ENCODE data around the gene IDH1.
"Not testable (repeated sequence)": the region's sequence is repeated elsewhere in the genome, so short reads cannot be mapped to it uniquely, and the experiment has no call there.

IDH1 gene

DNA sequence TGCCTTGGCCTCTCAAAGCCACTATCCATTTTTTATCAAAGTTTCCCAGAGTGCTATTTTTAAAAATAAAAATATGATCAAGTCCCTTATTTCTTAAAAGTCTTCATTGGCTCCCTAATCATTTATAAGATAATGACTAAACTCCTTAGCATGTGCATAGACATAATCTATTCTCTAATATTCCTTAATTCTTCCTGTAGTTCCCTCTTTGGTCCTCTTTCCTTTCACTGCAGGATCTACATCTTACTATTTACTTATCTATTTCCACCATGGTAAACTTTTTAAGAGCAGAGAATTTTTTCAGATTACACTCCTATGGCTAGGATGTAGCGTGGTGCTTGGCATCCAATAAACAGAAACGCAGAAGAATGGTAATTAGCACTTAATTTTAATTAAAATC lies 19.0 kb downstream of the IDH1 start:
- TF ChIP-seq, protein P1, sequence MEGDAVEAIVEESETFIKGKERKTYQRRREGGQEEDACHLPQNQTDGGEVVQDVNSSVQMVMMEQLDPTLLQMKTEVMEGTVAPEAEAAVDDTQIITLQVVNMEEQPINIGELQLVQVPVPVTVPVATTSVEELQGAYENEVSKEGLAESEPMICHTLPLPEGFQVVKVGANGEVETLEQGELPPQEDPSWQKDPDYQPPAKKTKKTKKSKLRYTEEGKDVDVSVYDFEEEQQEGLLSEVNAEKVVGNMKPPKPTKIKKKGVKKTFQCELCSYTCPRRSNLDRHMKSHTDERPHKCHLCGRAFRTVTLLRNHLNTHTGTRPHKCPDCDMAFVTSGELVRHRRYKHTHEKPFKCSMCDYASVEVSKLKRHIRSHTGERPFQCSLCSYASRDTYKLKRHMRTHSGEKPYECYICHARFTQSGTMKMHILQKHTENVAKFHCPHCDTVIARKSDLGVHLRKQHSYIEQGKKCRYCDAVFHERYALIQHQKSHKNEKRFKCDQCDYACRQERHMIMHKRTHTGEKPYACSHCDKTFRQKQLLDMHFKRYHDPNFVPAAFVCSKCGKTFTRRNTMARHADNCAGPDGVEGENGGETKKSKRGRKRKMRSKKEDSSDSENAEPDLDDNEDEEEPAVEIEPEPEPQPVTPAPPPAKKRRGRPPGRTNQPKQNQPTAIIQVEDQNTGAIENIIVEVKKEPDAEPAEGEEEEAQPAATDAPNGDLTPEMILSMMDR (IDR thresholded peaks at IDR 0.05; ENCODE audit: low read depth, low read length) = no peak
- no peak overlapping the region for H3K4me3 ChIP-seq (ENCODE audit: low read depth, low read length)

DNA sequence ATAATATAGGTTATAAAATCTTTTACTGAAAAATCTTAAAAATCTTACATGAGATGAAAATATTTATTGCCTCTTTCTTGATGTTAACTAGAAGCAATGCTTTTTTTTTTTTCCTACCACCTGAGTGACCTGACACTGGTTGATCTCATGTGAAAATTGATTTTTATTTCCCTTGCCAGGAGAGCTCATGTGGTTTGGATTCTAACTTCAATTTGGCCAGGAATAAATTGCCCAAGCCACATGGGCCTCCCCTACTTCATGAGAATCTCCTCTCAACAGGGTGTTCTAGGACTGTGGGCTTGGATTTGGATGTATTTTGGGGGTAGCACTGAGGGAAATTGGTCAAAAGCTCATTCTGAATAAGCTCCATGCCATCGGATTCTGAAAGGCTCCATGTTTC lies 20.1 kb downstream of the IDH1 start:
- TF ChIP-seq, protein P1 (IDR thresholded peaks at IDR 0.05; ENCODE audit: low read depth, low read length) = no peak
- no peak overlapping the region for H3K4me3 ChIP-seq (ENCODE audit: low read depth, low read length)

DNA sequence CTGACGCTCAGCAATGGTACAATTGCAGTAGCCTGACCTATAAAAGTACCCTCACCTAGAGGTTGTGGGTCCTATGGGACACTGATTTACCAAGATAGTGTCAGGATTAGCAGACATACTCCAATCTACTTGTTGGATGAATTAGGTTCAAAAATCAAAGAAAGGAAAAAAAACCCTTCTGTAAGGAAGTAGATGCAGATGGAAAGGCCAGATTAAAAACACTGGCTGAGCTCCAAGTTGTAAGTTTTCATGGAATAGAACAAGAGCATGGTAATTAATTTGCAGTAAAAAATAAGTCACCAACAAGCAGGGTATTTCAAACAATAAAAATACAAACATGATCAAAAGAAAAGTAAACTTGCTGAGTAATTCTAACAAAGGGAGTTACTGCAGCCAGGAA lies 26.4 kb downstream of the IDH1 start:
- no peak overlapping the region for H3K4me3 ChIP-seq (ENCODE audit: low read depth, low read length)
- TF ChIP-seq, protein P1 (IDR thresholded peaks at IDR 0.05; ENCODE audit: low read depth, low read length) = no peak

DNA sequence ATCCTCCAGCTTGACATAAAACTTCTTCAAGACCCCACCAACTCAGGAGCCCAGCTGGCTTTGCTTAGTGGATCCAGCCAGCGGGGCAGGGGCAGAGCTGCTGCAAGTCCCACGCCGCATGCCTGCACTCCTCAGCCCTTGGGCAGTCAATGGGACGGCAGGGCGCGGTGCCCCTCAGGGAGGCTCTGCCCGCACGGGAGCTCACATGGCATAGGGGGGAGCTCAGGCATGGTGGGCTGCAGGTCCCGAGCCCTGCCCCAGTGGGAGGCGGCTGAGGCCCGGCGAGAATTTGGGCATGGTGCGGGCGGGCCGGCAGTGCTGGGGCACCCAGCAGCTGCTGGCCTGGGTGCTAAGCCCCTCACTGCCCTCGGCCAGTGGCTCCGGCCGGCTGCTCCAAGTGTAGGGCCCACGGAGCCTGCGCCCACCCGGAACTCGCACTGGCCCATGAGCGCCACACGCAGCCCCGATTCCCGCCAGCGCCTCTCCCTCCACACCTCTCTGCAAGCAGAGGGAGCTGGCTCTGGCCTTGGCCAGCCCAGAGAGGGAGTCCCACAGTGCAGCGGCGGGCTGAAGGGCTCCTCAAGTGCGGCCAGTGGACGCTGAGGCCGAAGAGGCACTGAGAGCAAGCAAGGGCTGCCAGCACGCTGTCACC lies 27.2 kb downstream of the IDH1 start:
- no peak overlapping the region for H3K4me3 ChIP-seq (ENCODE audit: low read depth, low read length)
- TF ChIP-seq, protein P1 (IDR thresholded peaks at IDR 0.05; ENCODE audit: low read depth, low read length) = no peak

DNA sequence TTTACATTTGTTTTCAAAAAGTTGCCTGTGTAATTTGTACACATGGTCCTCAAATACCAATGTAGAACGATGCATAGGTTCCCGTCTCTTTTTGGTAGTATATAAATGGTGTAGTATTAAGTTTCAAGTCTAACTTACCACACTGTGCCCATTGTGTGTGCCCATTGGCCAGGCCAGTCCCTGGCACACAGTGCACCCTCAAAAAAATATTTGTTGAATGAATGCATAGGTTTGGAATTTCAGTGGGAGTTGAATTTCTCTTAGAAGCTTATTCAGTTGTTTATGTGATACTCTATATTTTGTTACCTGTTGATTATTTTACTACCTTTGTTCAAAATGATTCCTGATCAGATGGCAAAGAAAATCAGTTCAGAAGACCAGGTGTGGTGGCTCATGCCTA lies 30.1 kb downstream of the IDH1 start:
- no peak overlapping the region for H3K4me3 ChIP-seq (ENCODE audit: low read depth, low read length)

DNA sequence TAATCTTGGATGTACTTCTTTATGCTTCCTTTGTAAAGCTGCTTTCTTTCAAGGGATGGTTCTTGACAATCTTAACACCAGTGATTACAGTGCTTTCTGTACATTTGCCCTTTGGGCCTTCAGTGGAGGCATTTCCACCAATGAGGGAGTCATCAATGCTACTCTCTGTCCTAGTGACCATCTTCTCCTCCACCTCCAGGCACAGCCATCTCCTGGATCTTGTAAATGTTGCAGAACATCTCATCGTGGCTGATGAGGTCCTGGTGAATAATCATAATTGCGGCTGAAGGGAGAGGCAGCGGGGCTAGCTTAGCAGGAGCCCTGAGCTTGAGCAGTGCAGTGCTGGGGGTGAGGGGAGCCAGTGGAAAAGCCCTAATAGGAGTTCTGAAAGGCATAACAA lies 32.5 kb downstream of the IDH1 start:
- TF ChIP-seq, protein P1 (IDR thresholded peaks at IDR 0.05; ENCODE audit: low read depth, low read length) = no peak

More for the DNA sequence above, 30.1 kb downstream of the IDH1 start:
- TF ChIP-seq, protein P1 (IDR thresholded peaks at IDR 0.05; ENCODE audit: low read depth, low read length) = no peak

DNA sequence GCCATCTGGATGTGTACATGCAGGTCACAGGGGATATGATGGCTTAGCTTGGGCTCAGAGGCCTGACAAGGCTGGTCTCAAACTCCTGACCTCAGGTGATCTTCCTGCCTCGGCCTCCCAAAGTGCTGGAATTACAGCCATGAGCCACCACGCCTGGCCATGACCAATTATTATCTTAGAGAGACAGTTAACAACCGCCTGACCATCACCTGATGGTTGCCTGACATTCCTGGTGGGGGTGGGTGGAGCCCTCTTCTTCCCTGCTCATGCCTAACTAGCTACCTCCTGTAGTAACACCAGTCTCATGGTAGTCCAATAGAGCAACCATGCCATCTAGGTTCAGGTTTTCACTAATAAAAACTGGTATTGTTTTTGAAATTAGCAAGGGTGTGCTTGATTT lies 33.0 kb downstream of the IDH1 start:
- H3K4me3 ChIP-seq (ENCODE audit: low read depth, low read length) = not testable (repeated sequence)

More for the DNA sequence above, 32.5 kb downstream of the IDH1 start:
- no peak overlapping the region for H3K4me3 ChIP-seq (ENCODE audit: low read depth, low read length)

Data from WI38 (cell line).